ENCODE data around the gene TRA2A. TPM values are rescaled to one million over a fixed set of nuclear protein-coding genes. Genes with fewer than 3 reads are reported as not detected.
"Not testable (repeated sequence)": the region's sequence is repeated elsewhere in the genome, so short reads cannot be mapped to it uniquely, and the experiment has no call there.

The TRA2A gene
- polyA plus RNA-seq, 1 experiment: 29.3 TPM

DNA sequence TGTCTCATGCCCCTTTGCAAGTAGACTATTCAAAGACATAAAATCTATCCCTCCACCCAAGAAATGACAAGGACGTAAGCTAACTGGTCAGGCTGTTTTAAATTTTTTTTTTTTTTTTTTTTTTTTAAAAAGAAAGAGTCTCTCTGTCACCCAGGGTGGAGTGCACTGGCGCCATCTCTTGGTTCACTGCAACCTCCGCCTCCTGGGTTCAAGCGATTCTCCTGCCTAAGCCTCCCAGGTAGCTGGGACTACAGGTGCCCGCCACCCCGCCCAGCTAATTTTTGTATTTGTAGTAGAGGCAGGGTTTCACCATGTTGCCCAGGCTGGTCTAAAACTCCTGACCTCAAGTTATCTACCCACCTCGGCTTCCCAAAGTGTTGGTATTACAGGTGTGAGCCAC, 11.2 kb downstream of the TRA2A start:
- Histone ChIP-seq H3K4me3 (ENCODE audit: low read depth, low read length) (no peak overlapping the region), H3K36me3 (ENCODE audit: control insufficient read depth, insufficient read depth, low read length) (peaks cover 6% of the 10 kb centered on the region), H3K27me3 (ENCODE audit: control insufficient read depth, insufficient read depth, low read length) (no peaks in the 10 kb centered on the region)
- ChIA-PET POLR2A (no interaction called here), CTCF (interaction anchor here (1.5 kb wide), 1 partner anchor 10 kb away, joined by 5 read pairs; no protein-coding TSS in a partner anchor)
- TF ChIP-seq, protein P1, sequence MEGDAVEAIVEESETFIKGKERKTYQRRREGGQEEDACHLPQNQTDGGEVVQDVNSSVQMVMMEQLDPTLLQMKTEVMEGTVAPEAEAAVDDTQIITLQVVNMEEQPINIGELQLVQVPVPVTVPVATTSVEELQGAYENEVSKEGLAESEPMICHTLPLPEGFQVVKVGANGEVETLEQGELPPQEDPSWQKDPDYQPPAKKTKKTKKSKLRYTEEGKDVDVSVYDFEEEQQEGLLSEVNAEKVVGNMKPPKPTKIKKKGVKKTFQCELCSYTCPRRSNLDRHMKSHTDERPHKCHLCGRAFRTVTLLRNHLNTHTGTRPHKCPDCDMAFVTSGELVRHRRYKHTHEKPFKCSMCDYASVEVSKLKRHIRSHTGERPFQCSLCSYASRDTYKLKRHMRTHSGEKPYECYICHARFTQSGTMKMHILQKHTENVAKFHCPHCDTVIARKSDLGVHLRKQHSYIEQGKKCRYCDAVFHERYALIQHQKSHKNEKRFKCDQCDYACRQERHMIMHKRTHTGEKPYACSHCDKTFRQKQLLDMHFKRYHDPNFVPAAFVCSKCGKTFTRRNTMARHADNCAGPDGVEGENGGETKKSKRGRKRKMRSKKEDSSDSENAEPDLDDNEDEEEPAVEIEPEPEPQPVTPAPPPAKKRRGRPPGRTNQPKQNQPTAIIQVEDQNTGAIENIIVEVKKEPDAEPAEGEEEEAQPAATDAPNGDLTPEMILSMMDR (IDR thresholded peaks at IDR 0.05; ENCODE audit: insufficient read depth, low read depth, low read length): no peak
- no peak for DNase-seq (ENCODE audit: low read depth)

DNA sequence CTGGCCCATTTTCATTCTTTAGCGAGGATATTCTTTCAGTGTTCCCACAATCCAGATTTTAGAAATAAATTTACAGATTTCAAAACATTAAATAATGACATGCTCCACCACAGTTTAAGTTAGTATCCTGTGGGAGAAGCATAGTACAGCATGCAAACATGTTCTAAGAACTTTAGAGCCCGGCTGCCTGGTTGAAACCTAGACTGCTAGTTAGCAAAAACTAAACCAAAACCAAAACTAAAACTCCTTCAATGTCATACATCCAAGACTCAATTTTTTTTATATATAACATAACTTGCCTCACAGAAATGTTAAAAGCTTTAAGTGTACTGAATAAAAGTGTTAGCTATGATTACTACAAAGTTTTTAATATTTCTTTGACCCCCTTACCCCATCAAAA, 17.0 kb downstream of the TRA2A start:
- no peak overlapping the region for H3K4me3 ChIP-seq (ENCODE audit: low read depth, low read length)
- no peaks in the 10 kb centered on the region for H3K27me3 ChIP-seq (ENCODE audit: control insufficient read depth, insufficient read depth, low read length)
- CTCF ChIA-PET: no interaction called here
- no peak for DNase-seq (ENCODE audit: low read depth)
- POLR2A ChIA-PET: interaction anchor here (0.7 kb wide), 2 partner anchors 24 to 1555 kb away, joined by 8 to 11 read pairs; no protein-coding TSS in a partner anchor
- H3K36me3 ChIP-seq (ENCODE audit: control insufficient read depth, insufficient read depth, low read length): peaks cover 13% of the 10 kb centered on the region
- TF ChIP-seq, protein P1 (IDR thresholded peaks at IDR 0.05; ENCODE audit: insufficient read depth, low read depth, low read length): no peak

DNA sequence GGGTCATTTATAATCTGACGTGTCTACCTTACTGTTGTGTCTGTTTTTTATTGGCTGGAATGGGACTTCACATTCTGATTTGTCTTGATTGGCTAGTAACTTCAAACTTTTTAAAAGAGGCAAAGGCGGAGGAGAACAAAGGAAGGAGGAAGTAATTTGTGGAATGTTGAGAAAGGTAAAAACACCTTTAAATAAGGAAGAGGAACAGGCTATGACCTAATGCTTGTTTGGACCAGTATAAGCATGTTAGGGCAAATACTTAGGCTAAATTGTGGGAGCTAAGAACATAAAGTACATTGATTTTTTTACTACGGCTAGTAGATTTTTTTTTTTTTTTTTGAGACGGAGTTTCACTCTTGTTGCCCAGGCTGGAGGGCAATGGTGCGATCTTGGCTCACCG, 18.0 kb downstream of the TRA2A start:
- CTCF ChIA-PET; POLR2A ChIA-PET; H3K4me3 ChIP-seq (ENCODE audit: low read depth, low read length); DNase-seq (ENCODE audit: low read depth); H3K27me3 ChIP-seq (ENCODE audit: control insufficient read depth, insufficient read depth, low read length): not testable (repeated sequence)
- peaks cover 15% of the 10 kb centered on the region for H3K36me3 ChIP-seq (ENCODE audit: control insufficient read depth, insufficient read depth, low read length)

DNA sequence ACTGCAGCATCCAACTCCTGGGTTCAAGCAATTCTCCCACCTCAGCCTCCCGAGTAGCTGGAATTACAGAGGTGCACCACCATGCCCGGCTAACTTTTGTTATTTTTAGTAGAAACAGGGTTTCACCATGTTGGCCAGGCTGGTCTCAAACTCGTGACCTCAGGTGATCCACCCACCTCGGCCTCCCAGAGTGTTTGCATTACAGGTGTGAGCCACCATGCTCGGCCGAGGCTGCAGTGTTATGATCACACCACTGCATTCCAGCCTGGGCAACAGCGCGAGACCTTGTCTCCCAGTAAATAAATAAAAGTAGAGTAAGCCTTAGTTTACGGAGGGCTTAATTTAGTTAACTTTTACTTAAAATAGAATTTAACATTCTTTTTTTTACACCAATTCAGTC, 37.8 kb downstream of the TRA2A start:
- Histone ChIP-seq H3K27me3 (ENCODE audit: control insufficient read depth, insufficient read depth, low read length) (no peaks in the 10 kb centered on the region), H3K36me3 (ENCODE audit: control insufficient read depth, insufficient read depth, low read length) (no peaks in the 10 kb centered on the region; the same call in 1 of the 2 replicates), H3K4me3 (ENCODE audit: low read depth, low read length) (no peak overlapping the region)
- no peak for DNase-seq (ENCODE audit: low read depth)
- ChIA-PET CTCF (no interaction called here), POLR2A (no interaction called here)
- TF ChIP-seq, protein P1 (IDR thresholded peaks at IDR 0.05; ENCODE audit: insufficient read depth, low read depth, low read length): no peak

DNA sequence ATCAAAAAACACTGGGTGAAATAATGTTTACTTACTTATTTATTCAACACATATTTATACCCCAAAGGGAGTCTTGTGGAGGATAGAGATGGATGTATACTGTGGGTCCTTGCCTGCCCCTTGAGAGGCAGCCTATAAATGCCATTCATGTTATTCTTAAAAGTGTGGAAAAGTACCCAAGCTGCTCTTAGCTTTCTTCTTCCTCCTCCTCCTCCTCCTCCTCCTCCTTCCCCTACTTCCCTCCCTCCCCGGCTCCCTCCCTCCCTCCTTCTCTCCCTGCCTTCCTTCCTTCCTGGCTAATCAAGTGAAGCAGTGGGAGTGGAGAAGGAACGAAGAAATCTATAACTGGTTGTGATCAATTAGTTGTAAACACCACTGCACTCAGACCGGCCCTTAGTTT, 40.3 kb downstream of the TRA2A start:
- CTCF ChIA-PET: no interaction called here
- TF ChIP-seq, protein P1 (IDR thresholded peaks at IDR 0.05; ENCODE audit: insufficient read depth, low read depth, low read length): no peak
- POLR2A ChIA-PET: interaction anchor here (0.6 kb wide), 1 partner anchor 39 kb away, joined by 6 read pairs; no protein-coding TSS in a partner anchor
- Histone ChIP-seq H3K4me3 (ENCODE audit: low read depth, low read length) (no peak overlapping the region), H3K36me3 (ENCODE audit: control insufficient read depth, insufficient read depth, low read length) (no peaks in the 10 kb centered on the region; the same call in 1 of the 2 replicates), H3K27me3 (ENCODE audit: control insufficient read depth, insufficient read depth, low read length) (no peaks in the 10 kb centered on the region)
- no peak for DNase-seq (ENCODE audit: low read depth)
